GM12864 (cell line): Measurements from ENCODE around the gene NF1.

Source experiments
- DNase-seq: peaks from one replicate; pipeline ENCODE4 v3.0.0-alpha.2; 2011; ENCODE audit warnings: low read depth
- H3K4me3 ChIP-seq: 2 replicates; pipeline ENCODE4 v1.5.1; 2011; ENCODE audit warnings: mild to moderate bottlenecking, low read depth, low read length, control low read depth
- TF ChIP-seq, protein P1 (sequence below): IDR thresholded peaks from 2 replicates; pipeline ENCODE4 v1.5.1; 2011; ENCODE audit warnings: low read depth, mild to moderate bottlenecking, moderate library complexity, low read length, control low read depth, inconsistent platforms; ENCODE audit errors: missing control alignments

The NF1 gene

DNA sequence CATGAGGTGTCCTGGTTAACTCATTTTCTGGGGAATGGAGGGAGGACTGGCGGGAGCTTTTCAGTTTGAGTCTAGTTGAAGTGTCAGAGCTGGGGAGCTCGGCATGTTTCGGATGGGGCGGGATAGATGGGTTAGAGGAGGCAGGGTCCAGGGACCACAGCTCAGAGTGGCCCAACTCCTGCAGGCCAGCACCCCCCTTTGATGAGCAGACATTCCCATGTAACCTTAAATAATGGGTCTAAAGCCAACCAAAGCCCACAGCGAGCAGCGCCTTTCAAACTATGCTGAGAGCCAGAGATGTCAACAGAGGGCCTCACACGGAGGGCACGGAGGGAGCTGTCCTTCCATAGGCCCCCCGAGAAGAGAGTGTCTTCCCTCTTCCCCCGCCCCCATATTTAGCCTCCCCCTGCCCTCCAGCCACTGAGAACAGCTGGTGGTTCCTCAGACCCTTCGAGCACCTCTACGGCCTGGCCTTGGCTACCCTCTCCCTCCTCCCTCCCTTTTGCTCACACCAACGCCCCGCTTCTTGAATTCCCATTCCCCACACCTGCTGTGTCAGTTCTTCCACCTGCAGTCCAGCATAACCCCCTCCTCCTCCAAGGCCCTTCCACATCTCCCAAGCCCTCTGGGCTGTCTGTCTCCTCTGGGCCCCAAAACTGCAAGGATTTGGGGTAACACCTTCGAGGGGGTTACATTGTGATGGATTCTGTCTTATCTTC, 318.5 kb downstream of the NF1 start:
- DNase-seq: no peak
- H3K4me3 ChIP-seq: no peak overlapping the region
- TF ChIP-seq, protein P1, sequence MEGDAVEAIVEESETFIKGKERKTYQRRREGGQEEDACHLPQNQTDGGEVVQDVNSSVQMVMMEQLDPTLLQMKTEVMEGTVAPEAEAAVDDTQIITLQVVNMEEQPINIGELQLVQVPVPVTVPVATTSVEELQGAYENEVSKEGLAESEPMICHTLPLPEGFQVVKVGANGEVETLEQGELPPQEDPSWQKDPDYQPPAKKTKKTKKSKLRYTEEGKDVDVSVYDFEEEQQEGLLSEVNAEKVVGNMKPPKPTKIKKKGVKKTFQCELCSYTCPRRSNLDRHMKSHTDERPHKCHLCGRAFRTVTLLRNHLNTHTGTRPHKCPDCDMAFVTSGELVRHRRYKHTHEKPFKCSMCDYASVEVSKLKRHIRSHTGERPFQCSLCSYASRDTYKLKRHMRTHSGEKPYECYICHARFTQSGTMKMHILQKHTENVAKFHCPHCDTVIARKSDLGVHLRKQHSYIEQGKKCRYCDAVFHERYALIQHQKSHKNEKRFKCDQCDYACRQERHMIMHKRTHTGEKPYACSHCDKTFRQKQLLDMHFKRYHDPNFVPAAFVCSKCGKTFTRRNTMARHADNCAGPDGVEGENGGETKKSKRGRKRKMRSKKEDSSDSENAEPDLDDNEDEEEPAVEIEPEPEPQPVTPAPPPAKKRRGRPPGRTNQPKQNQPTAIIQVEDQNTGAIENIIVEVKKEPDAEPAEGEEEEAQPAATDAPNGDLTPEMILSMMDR: no peak

DNA sequence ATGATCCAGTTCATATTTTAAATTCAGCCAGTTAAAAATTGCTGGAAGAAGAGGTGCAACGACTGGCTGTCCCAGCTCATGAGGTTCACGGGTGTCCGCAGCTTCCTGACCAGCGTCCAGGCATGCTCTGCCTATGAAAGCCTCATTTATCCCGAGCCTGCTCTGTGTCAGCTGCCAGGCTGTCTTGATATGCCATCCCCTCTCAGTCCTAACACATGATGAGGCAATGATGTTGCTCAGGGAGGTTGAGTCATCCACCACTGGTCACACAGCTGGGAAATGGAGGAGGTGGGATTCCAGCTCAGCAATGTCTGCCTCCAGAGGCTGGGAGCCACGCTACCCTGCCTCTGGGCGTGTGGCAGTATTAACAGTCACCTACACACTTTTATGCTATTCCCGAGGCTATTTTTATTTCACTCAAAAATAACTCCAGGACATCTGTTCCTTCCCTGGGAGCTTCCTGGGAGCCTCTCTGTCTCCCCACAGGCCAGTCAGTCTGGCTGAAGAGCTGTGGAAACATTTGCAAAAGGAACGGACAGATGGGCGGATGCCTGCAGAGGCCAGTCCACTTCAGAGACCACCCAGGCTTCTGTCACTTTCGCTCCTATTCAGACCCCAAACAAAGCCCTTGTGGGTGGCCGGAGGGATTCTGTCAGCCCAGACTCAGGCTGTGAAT, 319.2 kb downstream of the NF1 start:
- H3K4me3 ChIP-seq: no peak overlapping the region
- DNase-seq: no peak
- TF ChIP-seq, protein P1: no peak

DNA sequence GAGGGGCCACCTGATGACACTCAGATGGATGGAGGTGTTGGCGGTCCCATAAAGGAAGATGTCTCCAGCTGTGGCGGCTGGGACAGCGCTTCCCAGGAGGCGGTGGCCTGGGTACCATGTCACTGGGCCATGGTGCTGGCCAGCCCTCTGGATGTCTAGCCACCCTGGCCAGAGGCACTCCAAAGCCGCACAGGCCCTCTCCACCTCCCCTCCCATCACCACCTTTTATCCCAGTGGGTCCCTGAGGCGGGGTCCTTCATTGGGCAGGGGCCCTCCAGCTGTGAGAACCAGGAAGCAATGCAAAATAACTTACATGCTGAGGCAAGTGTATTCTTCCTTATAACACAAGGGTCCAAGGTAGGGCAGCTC, 319.8 kb downstream of the NF1 start:
- no peak for DNase-seq
- no peak overlapping the region for H3K4me3 ChIP-seq
- TF ChIP-seq, protein P1: no peak

DNA sequence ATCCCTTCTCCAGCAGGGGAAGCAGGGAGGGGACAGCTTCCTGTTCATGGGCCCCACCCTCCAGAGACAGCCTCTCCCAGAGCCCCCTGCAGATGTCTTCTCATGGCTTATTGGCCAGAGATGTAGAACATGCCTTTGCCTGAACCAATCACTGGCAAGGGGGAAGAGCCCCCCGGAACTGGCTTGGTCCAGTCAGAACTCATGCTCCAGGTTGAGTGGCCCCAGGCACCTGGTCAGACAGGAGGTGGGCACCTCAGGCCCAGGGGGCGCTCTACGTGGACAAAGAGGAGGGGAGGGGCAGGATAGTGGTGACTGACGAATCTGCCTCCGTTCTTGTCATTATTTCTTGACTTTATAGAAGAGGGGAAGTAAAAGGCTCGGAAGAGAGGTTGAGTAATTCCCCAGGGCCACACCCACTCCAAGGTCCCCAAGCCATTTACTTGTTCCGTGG, 320.3 kb downstream of the NF1 start:
- H3K4me3 ChIP-seq: no peak overlapping the region
- TF ChIP-seq, protein P1: no peak
- no peak for DNase-seq

DNA sequence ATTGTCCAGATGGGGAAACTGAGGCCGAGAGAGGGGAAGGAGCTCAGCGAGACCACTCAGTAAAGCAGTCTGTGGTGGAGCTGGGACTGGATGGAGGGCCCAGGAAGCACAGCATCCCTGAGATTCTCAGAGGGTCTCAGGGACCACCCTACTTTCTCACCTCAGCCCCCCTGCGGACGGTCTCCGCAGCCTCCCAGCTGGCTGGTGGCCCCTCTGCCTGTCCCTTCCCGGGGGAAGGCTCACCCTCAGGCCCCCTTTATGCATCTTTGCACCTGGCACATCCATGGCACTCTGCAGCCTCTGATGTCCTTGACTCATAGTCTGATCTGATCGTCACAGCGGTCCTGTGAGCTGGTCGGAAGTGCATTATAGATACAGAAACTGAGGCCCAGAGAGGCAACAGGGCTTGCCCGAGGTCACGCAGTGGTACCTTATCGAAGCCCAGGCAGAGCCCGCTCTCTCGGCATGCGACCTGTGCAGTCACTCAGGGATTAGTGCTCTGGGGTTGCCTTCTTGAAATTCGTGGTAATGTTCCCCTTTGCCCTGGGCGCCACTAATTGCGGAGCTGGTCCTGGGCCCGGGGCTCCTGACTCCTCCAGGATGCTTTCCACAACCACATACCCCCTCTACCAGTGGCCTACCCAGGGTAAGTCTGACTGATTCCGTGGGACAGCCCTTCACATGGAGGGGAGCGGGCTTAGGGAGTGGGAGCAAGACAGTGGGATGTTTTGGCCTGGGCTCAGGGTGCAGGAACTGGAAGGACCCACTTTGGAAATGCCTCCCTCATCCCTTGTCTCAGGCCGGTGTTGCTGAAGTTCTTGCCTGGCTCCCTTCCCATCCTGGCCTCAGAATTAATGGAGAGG, 321.1 kb downstream of the NF1 start:
- DNase-seq: no peak
- no peak overlapping the region for H3K4me3 ChIP-seq
- TF ChIP-seq, protein P1: no peak

DNA sequence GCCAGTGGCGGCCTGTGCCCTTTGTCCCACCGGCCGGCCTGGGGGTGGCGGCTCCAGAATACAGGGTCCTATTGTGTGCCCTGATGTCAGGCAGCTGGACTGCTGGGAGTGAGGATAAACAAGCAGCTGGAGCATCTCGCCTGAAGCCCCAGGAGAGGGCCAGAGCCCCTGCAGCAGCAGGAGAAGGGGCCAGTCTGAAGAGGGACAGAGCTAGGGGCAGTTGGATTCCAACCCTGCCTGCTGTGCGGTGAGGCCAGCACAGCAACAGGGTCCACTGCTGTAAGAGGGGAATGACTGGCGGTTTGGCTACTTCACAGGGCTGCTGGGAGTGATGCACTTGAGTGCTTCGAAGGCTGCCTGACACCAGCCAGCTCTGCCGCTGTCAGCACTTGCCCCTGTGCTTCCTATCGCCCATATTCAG, 321.7 kb downstream of the NF1 start:
- no peak overlapping the region for H3K4me3 ChIP-seq
- TF ChIP-seq, protein P1: no peak
- DNase-seq: no peak
